ENCODE data around the gene DUSP28.
A peak's percentile ranks its signal among the peaks of the same experiment; 100 is the strongest.

Gene DUSP28

DNA sequence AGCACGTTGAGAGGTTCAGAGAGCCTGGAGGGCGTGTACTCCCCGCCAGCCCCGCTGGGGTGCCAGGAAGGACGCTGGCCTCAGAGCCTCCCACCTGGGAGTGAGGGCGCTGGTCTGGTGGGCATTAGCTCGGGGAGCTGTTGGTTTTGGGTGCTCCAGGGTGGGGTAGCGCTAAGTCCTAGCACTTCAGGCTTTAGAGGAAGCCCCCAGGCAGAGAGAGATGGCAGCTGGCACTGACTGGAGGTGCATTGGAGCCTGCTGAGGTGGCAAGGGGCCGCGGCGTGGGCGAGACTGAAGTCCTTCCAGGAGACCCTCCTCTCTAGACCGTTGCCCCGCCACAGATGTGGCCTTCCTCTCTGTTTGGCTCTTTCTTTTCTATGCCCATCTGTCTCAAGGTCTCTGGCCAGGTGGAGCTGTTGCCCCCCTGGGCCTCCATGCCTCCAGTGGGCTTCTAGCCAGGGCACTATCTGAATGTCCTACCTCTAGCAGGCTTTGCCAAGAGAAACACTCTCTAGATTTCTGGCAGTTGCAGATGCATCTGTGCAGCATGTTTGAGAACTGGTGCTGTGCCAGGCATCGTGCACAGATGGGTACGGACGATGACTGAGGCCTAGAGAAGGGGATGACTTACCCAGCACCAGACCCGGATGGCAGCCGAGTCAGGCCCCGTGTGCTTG, 33.0 kb downstream of the DUSP28 start:
- no peak overlapping the region for H3K4me3 ChIP-seq (ENCODE audit: low read length)
- DNase-seq (ENCODE audit: low read depth), result no peak
- TF ChIP-seq, protein P1, sequence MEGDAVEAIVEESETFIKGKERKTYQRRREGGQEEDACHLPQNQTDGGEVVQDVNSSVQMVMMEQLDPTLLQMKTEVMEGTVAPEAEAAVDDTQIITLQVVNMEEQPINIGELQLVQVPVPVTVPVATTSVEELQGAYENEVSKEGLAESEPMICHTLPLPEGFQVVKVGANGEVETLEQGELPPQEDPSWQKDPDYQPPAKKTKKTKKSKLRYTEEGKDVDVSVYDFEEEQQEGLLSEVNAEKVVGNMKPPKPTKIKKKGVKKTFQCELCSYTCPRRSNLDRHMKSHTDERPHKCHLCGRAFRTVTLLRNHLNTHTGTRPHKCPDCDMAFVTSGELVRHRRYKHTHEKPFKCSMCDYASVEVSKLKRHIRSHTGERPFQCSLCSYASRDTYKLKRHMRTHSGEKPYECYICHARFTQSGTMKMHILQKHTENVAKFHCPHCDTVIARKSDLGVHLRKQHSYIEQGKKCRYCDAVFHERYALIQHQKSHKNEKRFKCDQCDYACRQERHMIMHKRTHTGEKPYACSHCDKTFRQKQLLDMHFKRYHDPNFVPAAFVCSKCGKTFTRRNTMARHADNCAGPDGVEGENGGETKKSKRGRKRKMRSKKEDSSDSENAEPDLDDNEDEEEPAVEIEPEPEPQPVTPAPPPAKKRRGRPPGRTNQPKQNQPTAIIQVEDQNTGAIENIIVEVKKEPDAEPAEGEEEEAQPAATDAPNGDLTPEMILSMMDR (IDR thresholded peaks at IDR 0.05; ENCODE audit: insufficient read depth, low read depth, low read length, missing control alignments), result no peak

DNA sequence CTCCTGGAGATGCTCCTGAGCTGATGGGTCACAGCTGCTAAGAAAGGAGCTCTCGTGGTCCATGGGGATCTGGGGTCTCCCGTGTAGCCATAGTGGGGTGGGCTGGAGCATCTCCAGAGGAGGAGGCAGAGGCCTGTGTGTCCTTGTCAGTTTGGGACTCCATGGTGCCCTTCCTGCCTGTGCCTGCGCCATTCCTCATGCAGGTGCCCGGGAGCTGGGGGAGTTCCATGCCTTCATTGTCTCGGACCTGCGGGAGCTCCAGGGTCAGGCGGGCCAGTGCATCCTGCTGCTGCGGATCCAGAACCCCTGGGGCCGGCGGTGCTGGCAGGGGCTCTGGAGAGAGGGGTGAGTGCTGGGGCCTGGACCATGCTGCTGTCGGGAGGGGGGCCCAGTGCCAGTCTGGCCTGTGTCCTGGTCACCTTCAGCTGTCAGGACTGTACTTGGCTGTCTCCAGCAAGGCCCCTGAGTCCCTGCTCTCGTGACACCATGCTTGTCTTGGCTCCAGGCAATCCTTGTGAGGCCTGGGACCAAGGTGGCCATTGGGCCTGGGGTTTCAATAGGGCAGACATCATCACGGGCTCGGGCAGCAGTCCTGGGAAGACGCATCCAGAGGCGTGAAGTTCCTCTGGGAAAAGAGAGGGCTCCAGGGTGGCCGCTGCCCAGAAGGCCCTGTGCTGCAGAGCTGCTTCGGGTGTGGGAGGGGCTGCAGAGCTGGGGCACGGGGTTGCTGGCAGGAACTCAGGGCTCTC, 33.7 kb downstream of the DUSP28 start:
- no peak overlapping the region for H3K4me3 ChIP-seq (ENCODE audit: low read length)
- DNase-seq (ENCODE audit: low read depth), result no peak
- TF ChIP-seq, protein P1 (IDR thresholded peaks at IDR 0.05; ENCODE audit: insufficient read depth, low read depth, low read length, missing control alignments), result no peak

DNA sequence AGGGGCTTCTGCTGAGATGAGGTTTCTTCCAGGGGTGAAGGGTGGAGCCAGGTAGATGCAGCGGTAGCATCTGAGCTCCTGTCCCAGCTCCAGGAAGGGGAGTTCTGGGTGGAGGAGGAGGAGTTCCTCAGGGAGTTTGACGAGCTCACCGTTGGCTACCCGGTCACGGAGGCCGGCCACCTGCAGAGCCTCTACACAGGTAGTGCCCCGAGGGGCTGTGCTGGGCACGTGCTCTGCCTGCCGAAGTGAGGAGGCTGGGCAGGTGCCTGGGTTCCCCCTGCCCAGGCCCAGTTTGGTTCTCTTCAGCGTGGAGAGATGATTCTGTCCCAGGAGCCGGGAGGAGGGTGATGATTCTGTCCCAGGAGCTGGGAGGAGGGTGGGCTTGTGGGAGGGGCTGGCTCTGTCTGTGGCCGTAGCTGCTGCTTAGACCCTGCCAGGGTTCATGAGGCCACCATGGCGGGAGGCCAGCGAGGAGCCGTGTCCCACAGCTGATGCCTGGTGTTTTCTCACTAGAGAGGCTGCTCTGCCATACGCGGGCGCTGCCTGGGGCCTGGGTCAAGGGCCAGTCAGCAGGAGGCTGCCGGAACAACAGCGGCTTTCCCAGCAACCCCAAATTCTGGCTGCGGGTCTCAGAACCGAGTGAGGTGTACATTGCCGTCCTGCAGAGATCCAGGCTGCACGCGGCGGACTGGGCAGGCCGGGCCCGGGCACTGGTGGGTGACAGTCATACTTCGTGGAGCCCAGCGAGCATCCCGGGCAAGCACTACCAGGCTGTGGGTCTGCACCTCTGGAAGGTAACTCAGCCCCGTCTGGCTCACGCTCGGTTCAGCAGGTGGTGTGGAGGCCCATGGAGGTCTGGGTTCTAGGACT, 34.6 kb downstream of the DUSP28 start:
- TF ChIP-seq, protein P1 (IDR thresholded peaks at IDR 0.05; ENCODE audit: insufficient read depth, low read depth, low read length, missing control alignments), result no peak
- no peak for DNase-seq (ENCODE audit: low read depth)
- H3K4me3 ChIP-seq (ENCODE audit: low read length), result no peak overlapping the region

DNA sequence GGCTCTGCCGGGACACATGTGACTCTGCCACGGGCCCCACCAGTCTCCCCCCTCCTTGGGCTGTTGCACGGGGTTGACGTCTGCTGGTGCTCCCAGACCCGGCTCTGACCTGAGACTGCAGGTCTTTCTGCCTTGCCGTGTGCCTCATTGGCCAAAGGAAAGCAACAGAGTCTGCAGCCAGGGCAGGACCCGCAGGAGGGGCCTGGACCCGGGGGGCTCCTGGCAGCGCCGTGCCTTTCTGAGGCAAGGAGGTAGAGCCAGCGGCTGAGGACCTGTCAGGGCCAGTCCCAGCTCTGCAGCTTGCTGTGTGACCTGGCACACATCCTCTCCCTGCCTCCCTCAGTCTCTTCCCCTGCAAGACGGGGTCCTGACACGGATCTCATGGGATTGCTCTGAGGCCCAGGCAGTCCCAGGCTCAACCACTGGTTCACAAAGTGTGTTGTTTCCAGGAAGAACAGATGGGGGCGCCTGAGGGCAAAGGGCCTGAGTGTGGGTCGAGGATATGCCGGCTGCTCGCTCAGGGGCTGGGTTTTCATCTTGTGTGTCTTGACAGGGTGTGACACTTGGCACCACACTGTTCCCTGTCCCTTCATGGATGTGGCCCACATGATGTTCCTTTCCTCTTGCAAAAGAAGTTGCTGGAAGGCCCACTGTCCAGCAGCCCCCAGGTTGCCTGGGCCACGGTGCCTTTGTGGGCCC, 35.4 kb downstream of the DUSP28 start:
- H3K4me3 ChIP-seq (ENCODE audit: low read length), result no peak overlapping the region
- TF ChIP-seq, protein P1 (IDR thresholded peaks at IDR 0.05; ENCODE audit: insufficient read depth, low read depth, low read length, missing control alignments), result peak; percentile 32
- DNase-seq (ENCODE audit: low read depth), result peak; percentile 37

DNA sequence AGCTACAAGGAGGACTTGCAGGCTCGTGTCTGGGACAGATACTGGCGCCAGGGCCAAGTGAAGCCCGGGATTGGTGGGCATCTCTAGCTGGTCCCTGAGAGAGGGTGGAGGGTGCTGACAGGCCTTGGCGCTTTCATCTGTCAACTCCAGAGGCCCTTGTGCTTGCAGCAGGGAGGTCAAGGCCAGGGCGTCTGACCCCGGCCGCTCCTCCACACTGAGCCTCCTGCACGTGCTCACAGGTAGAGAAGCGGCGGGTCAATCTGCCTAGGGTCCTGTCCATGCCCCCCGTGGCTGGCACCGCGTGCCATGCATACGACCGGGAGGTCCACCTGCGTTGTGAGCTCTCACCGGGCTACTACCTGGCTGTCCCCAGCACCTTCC, 35.9 kb downstream of the DUSP28 start:
- no peak for DNase-seq (ENCODE audit: low read depth)
- H3K4me3 ChIP-seq (ENCODE audit: low read length), result no peak overlapping the region
- TF ChIP-seq, protein P1 (IDR thresholded peaks at IDR 0.05; ENCODE audit: insufficient read depth, low read depth, low read length, missing control alignments), result no peak

DNA sequence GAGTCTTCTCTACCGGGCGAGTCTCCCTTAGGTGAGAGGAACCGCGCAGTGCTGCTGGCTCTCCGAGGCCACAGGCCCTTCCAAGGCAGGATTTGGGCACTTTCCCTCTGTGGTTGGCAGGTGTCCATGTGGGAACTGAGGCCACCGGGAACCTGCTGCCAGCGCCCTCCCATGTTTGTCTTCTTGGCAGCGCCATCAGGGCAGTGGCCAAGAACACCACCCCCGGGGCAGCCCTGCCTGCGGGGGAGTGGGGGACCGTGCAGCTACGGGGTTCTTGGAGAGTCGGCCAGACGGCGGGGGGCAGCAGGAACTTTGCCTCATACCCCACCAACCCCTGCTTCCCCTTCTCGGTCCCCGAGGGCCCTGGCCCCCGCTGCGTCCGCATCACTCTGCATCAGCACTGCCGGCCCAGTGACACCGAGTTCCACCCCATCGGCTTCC, 36.4 kb downstream of the DUSP28 start:
- H3K4me3 ChIP-seq (ENCODE audit: low read length), result no peak overlapping the region
- TF ChIP-seq, protein P1 (IDR thresholded peaks at IDR 0.05; ENCODE audit: insufficient read depth, low read depth, low read length, missing control alignments), result no peak

More for the DNA sequence above, 36.4 kb downstream of the DUSP28 start:
- DNase-seq (ENCODE audit: low read depth), result no peak
